ENCODE measurements around the gene TBCD.
A peak's percentile ranks its signal among the peaks of the same experiment; 100 is the strongest.
"Not testable (repeated sequence)": the region's sequence is repeated elsewhere in the genome, so short reads cannot be mapped to it uniquely, and the experiment has no call there.

TBCD gene

DNA sequence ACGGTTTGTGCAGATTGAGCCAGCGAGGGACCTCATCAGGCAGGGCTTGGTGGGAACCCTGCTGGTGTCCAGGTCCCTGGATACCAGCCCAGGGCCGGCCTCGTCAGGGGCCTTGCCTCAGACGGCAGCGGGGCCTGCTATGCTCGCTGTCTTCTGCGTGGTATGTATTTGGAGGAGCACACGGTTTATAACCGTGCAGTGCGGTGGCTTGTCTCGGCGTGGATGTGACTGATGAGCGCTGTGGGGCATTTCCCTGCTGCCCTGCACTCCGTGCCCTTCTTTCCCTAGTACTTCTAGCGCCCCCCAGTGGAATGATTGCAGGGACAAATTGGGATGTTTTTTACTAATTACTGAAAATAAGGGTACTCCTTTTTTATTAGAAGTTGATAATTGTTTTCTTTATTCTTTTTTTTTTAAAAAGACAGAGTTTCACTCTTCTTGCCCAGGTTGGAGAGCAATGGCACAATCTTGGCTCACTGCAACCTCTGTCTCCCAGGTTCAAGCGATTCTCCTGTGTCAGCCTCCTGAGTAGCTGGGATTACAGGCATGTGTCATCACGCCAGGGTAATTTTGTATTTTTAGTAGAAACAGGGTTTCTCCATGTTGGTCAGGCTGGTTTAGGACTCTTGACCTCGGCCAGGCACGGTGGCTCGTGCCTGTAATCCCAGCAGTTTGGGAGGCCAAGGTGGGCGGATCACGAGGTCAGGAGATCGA, 15.3 kb downstream of the TBCD start:
- DNase-seq (ENCODE audit: low spot score) (no peak), ATAC-seq (ENCODE audit: low read depth) (0 out of 3 replicates have a peak, but pooled peaks have one; percentile 21)
- TF ChIP-seq, protein P1, sequence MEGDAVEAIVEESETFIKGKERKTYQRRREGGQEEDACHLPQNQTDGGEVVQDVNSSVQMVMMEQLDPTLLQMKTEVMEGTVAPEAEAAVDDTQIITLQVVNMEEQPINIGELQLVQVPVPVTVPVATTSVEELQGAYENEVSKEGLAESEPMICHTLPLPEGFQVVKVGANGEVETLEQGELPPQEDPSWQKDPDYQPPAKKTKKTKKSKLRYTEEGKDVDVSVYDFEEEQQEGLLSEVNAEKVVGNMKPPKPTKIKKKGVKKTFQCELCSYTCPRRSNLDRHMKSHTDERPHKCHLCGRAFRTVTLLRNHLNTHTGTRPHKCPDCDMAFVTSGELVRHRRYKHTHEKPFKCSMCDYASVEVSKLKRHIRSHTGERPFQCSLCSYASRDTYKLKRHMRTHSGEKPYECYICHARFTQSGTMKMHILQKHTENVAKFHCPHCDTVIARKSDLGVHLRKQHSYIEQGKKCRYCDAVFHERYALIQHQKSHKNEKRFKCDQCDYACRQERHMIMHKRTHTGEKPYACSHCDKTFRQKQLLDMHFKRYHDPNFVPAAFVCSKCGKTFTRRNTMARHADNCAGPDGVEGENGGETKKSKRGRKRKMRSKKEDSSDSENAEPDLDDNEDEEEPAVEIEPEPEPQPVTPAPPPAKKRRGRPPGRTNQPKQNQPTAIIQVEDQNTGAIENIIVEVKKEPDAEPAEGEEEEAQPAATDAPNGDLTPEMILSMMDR (IDR thresholded peaks at IDR 0.05; ENCODE audit: poor library complexity, severe bottlenecking) = peak; percentile 58
- Histone ChIP-seq H3K4me1 (ENCODE audit: insufficient read depth, poor library complexity, severe bottlenecking) (no peaks in the 10 kb centered on the region), H3K27me3 (ENCODE audit: insufficient read depth, poor library complexity, severe bottlenecking) (no peaks in the 10 kb centered on the region), H3K4me3 (ENCODE audit: severe bottlenecking) (no peak overlapping the region), H3K9me3 (ENCODE audit: severe bottlenecking) (no peaks in the 10 kb centered on the region), H3K27ac (ENCODE audit: poor library complexity, severe bottlenecking) (no peak overlapping the region), H3K36me3 (ENCODE audit: low read depth) (peaks cover 64% of the 10 kb centered on the region)

DNA sequence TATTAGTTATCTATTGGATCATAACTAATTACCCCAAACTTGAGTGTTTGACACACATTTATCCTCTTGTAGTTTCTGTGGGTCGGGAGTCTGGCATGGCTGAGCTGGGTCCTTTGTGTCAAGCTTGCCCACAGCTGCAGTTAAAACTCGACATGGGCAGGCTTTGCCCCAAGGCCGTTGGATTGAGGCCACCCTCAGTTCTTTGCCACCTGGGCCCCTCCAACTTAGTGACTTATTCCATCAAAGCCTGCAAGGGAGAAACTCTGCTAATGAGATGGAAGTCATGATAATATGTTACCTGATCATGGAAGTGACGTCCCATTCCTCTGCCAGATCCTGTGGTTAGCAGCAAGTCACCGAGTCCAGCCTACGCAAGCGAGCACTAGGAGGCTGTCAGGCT, 17.2 kb downstream of the TBCD start:
- Histone ChIP-seq H3K9me3 (ENCODE audit: severe bottlenecking) (no peaks in the 10 kb centered on the region), H3K27ac (ENCODE audit: poor library complexity, severe bottlenecking) (no peak overlapping the region), H3K36me3 (ENCODE audit: low read depth) (peaks cover 57% of the 10 kb centered on the region), H3K4me1 (ENCODE audit: insufficient read depth, poor library complexity, severe bottlenecking) (no peaks in the 10 kb centered on the region), H3K4me3 (ENCODE audit: severe bottlenecking) (no peak overlapping the region), H3K27me3 (ENCODE audit: insufficient read depth, poor library complexity, severe bottlenecking) (no peaks in the 10 kb centered on the region)
- TF ChIP-seq, protein P1 (IDR thresholded peaks at IDR 0.05; ENCODE audit: poor library complexity, severe bottlenecking) = no peak
- DNase-seq (ENCODE audit: low spot score) = no peak
- ATAC-seq (ENCODE audit: low read depth) = no peak

DNA sequence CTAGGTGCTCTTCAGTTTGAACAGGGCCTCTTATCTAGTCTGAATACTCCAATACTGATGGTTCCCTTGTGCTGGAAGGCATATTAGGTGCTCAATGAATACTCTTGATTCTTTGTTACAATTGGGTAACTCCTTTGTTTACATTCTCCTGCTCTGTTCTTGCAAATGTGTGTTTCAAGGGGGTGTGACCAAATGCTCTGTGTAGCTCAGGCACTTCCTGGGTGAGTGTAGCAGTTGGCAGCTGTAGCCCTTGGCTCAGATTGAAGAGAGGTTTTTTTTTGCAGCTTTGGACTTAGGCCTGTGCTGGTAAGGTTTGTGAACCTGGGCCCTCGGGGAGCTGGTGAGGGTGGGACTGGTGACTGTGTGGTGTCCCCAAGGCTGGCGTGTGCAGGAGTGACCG, 20.2 kb downstream of the TBCD start:
- no peak overlapping the region for H3K4me3 ChIP-seq (ENCODE audit: severe bottlenecking)
- TF ChIP-seq, protein P1 (IDR thresholded peaks at IDR 0.05; ENCODE audit: poor library complexity, severe bottlenecking) = no peak
- no peaks in the 10 kb centered on the region for H3K27me3 ChIP-seq (ENCODE audit: insufficient read depth, poor library complexity, severe bottlenecking)
- H3K36me3 ChIP-seq (ENCODE audit: low read depth) = peaks cover 56% of the 10 kb centered on the region
- H3K9me3 ChIP-seq (ENCODE audit: severe bottlenecking) = no peaks in the 10 kb centered on the region
- H3K4me1 ChIP-seq (ENCODE audit: insufficient read depth, poor library complexity, severe bottlenecking) = no peaks in the 10 kb centered on the region
- ATAC-seq (ENCODE audit: low read depth) (peak; percentile 80), DNase-seq (ENCODE audit: low spot score) (no peak)
- no peak overlapping the region for H3K27ac ChIP-seq (ENCODE audit: poor library complexity, severe bottlenecking)

DNA sequence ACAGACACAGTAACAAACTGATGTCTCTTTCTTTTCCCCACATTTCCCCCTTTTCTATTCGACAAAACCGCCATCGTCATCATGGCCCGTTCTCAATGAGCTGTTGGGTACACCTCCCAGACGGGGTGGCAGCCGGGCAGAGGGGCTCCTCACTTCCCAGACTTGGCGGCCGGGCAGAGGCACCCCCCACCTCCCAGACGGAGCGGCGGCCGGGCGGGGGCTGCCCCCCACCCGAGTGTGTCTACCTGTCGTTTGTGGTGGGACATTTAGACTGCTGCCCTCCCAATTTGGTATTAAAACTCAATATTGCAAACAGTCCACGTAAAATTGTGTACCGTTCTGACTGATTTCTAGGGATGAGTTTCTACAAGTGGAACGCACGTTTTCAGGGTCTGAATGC, 22.6 kb downstream of the TBCD start:
- not testable (repeated sequence) for H3K4me1 ChIP-seq (ENCODE audit: insufficient read depth, poor library complexity, severe bottlenecking); H3K27me3 ChIP-seq (ENCODE audit: insufficient read depth, poor library complexity, severe bottlenecking); H3K27ac ChIP-seq (ENCODE audit: poor library complexity, severe bottlenecking); H3K9me3 ChIP-seq (ENCODE audit: severe bottlenecking); H3K4me3 ChIP-seq (ENCODE audit: severe bottlenecking); DNase-seq (ENCODE audit: low spot score); ATAC-seq (ENCODE audit: low read depth)
- peaks cover 37% of the 10 kb centered on the region for H3K36me3 ChIP-seq (ENCODE audit: low read depth)

DNA sequence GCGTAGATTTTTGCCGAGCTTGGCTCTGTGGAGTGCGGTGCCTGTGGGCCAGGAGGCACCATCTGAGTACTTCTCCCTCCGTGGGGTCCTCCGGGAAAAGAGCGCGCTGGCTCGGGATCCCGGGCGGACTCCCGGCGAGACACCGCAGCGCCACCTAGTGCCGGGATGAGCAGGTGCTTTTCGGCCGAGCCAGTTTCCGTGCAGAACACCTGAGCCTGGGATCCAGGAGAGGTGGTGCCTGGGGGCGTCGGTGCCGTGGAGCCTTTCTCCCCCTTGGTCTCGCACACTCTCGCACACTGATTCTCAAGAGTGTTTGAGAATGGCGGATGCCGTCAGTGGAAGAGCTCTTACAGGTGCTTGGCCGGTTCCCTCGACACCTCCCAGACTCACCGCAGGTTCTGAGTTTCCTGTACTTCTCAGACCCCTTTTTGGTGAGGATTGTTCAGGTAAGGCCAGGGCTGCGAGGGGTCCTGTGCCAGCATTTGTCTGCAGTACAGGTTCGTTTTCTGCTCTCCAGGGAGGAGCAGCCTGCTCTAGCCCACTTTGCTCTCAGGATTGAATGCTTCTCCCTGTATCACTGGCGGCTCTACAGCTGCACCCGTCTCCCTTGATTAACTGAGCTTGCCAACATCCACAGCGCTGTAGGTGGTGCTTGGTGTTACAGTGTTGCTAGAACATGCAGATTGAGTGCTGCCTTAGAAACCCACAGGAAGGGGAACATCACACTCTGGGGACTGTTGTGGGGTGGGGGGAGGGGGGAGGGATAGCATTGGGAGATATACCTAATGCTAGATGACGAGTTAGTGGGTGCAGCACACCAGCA, 23.3 kb downstream of the TBCD start:
- TF ChIP-seq, protein P1 (IDR thresholded peaks at IDR 0.05; ENCODE audit: poor library complexity, severe bottlenecking) = peak; percentile 95
- H3K27ac ChIP-seq (ENCODE audit: poor library complexity, severe bottlenecking) = no peak overlapping the region
- H3K36me3 ChIP-seq (ENCODE audit: low read depth) = peaks cover 29% of the 10 kb centered on the region
- no peaks in the 10 kb centered on the region for H3K27me3 ChIP-seq (ENCODE audit: insufficient read depth, poor library complexity, severe bottlenecking)
- H3K4me3 ChIP-seq (ENCODE audit: severe bottlenecking) = no peak overlapping the region
- peak; percentile 52; the same call in 1 of the 3 replicates for ATAC-seq (ENCODE audit: low read depth)
- no peaks in the 10 kb centered on the region for H3K4me1 ChIP-seq (ENCODE audit: insufficient read depth, poor library complexity, severe bottlenecking)
- no peak for DNase-seq (ENCODE audit: low spot score)
- H3K9me3 ChIP-seq (ENCODE audit: severe bottlenecking) = no peaks in the 10 kb centered on the region

Data from RWPE2 (cell line).